Measurements from ENCODE around the gene HMGCS2. TPM values are rescaled to one million over a fixed set of nuclear protein-coding genes. Genes with fewer than 3 reads are reported as not detected.

The HMGCS2 gene
- total RNA-seq, 1 donor from 2014 or later = 6.8 TPM

GRCh38 chr1:119773711-119774241, 5.1 kb upstream of the HMGCS2 start:
- H3K4me3 ChIP-seq = no peak overlapping the region
- no peak for DNase-seq (ENCODE audit: low spot score in 2 of 2)
- no peaks in the 10 kb centered on the region for H3K36me3 ChIP-seq
- intact Hi-C loops (cut with DNase I) = no loop called here
- H3K9me3 ChIP-seq = no peaks in the 10 kb centered on the region
- no peak for TF ChIP-seq CTCF (IDR thresholded peaks at IDR 0.05)
- H3K27ac ChIP-seq = no peak overlapping the region
- H3K4me1 ChIP-seq = no peaks in the 10 kb centered on the region
- H3K27me3 ChIP-seq = no peaks in the 10 kb centered on the region

GRCh38 chr1:119772298-119772697, 3.6 kb upstream of the HMGCS2 start:
- H3K27me3 ChIP-seq = no peaks in the 10 kb centered on the region
- no peak overlapping the region for H3K4me3 ChIP-seq
- H3K27ac ChIP-seq = no peak overlapping the region
- intact Hi-C loops (cut with DNase I) = no loop called here
- DNase-seq (ENCODE audit: low spot score in 2 of 2) = no peak
- no peaks in the 10 kb centered on the region for H3K4me1 ChIP-seq
- no peaks in the 10 kb centered on the region for H3K9me3 ChIP-seq
- no peak for TF ChIP-seq CTCF (IDR thresholded peaks at IDR 0.05)
- no peaks in the 10 kb centered on the region for H3K36me3 ChIP-seq

- Histone ChIP-seq H3K4me3 (no peak overlapping the region), H3K4me1 (no peaks in the 10 kb centered on the region), H3K27ac (no peak overlapping the region), H3K27me3 (no peaks in the 10 kb centered on the region), H3K36me3 (no peaks in the 10 kb centered on the region), H3K9me3 (no peaks in the 10 kb centered on the region)
- TF ChIP-seq CTCF (IDR thresholded peaks at IDR 0.05) = no peak
- intact Hi-C loops (cut with DNase I) = no loop called here
- DNase-seq (ENCODE audit: low spot score in 2 of 2) = no peak
Measured at GRCh38 chr1:119771770-119772169, 3.1 kb upstream of the HMGCS2 start.

GRCh38 chr1:119771016-119771415, 2.3 kb upstream of the HMGCS2 start:
- no peaks in the 10 kb centered on the region for H3K27me3 ChIP-seq
- TF ChIP-seq CTCF (IDR thresholded peaks at IDR 0.05) = no peak
- no peaks in the 10 kb centered on the region for H3K9me3 ChIP-seq
- no peak for DNase-seq (ENCODE audit: low spot score in 2 of 2)
- H3K4me3 ChIP-seq = no peak overlapping the region
- H3K27ac ChIP-seq = no peak overlapping the region
- H3K4me1 ChIP-seq = no peaks in the 10 kb centered on the region
- intact Hi-C loops (cut with DNase I) = no loop called here
- no peaks in the 10 kb centered on the region for H3K36me3 ChIP-seq

GRCh38 chr1:119767486-119767885, 1.2 kb downstream of the HMGCS2 start:
- Histone ChIP-seq H3K9me3 (no peaks in the 10 kb centered on the region), H3K4me1 (no peaks in the 10 kb centered on the region), H3K27ac (no peak overlapping the region), H3K4me3 (no peak overlapping the region), H3K36me3 (no peaks in the 10 kb centered on the region), H3K27me3 (no peaks in the 10 kb centered on the region)
- DNase-seq (ENCODE audit: low spot score in 2 of 2) = no peak
- intact Hi-C loops (cut with DNase I) = no loop called here
- TF ChIP-seq CTCF (IDR thresholded peaks at IDR 0.05) = no peak

GRCh38 chr1:119766374-119766794, 2.3 kb downstream of the HMGCS2 start:
- DNase-seq (ENCODE audit: low spot score in 2 of 2) = no peak
- Histone ChIP-seq H3K27ac (no peak overlapping the region), H3K4me3 (no peak overlapping the region), H3K4me1 (no peaks in the 10 kb centered on the region), H3K9me3 (no peaks in the 10 kb centered on the region), H3K36me3 (no peaks in the 10 kb centered on the region), H3K27me3 (no peaks in the 10 kb centered on the region)
- intact Hi-C loops (cut with DNase I) = no loop called here
- no peak for TF ChIP-seq CTCF (IDR thresholded peaks at IDR 0.05)
